Epithelial cell of proximal tubule (primary cell): ENCODE results near the gene ATP5ME. TPM values are rescaled to one million over a fixed set of nuclear protein-coding genes. Genes with fewer than 3 reads are reported as not detected.
A peak's percentile ranks its signal among the peaks of the same experiment; 100 is the strongest.
"Not testable (repeated sequence)": the region's sequence is repeated elsewhere in the genome, so short reads cannot be mapped to it uniquely, and the experiment has no call there.

Source experiments
- DNase-seq: peaks from one replicate; pipeline ENCODE4 v3.0.0-alpha.2; 2011; ENCODE audit warnings: low read depth
- H3K4me3 ChIP-seq: 2 replicates; pipeline ENCODE4 v1.5.1; 2011; ENCODE audit warnings: low read depth, mild to moderate bottlenecking, low read length
- CTCF ChIP-seq: conservative IDR thresholded peaks from 2 replicates; pipeline ENCODE4 v1.5.1; 2012; ENCODE audit warnings: low read depth, mild to moderate bottlenecking, low read length
- total RNA-seq: library from RNA; depleted of rRNA; stranded (reverse); fragments of >200 nt; gene quantifications from 2 replicates; pipeline ENCODE4 v1.2.3, GENCODE V29; 2015

ATP5ME gene
- total RNA-seq, 1 donor from 2014 or later: 192 TPM

GRCh38 chr4:673349-674091 is 556 bp downstream of the ATP5ME start:
- TF ChIP-seq CTCF: no peak
- peak overlapping the region; percentile 98 for H3K4me3 ChIP-seq
- no peak for DNase-seq

- no peak overlapping the region for H3K4me3 ChIP-seq
- DNase-seq: no peak
Measured at GRCh38 chr4:671769-672168, 2.3 kb downstream of the ATP5ME start.

GRCh38 chr4:669806-670559 is 4.1 kb downstream of the ATP5ME start:
- not testable (repeated sequence) for H3K4me3 ChIP-seq, DNase-seq

More at GRCh38 chr4:671769-672168, 2.3 kb downstream of the ATP5ME start:
- TF ChIP-seq CTCF: no peak

GRCh38 chr4:668219-668618 is 5.9 kb downstream of the ATP5ME start:
- not testable (repeated sequence) for H3K4me3 ChIP-seq, DNase-seq

GRCh38 chr4:667545-667925 is 6.5 kb downstream of the ATP5ME start:
- no peak overlapping the region for H3K4me3 ChIP-seq
- DNase-seq: no peak
- no peak for TF ChIP-seq CTCF

GRCh38 chr4:666822-667544 is 7.1 kb downstream of the ATP5ME start:
- TF ChIP-seq CTCF: no peak
- DNase-seq: no peak
- H3K4me3 ChIP-seq: no peak overlapping the region

GRCh38 chr4:666436-666810 is 7.7 kb downstream of the ATP5ME start:
- no peak for TF ChIP-seq CTCF

More at GRCh38 chr4:666436-666810, 7.7 kb downstream of the ATP5ME start:
- no peak overlapping the region for H3K4me3 ChIP-seq
- no peak for DNase-seq
